Panc1 (cell line): ENCODE data around the gene STK11IP. TPM values are rescaled to one million over a fixed set of nuclear protein-coding genes. Genes with fewer than 3 reads are reported as not detected.

Experiments used
- ATAC-seq: fragments of 200-7000 bp; cut with Tn5 transposase; 2 replicates; pipeline ENCODE4 v1.9.1; 2020; ENCODE audit warnings: mild to moderate bottlenecking, moderate library complexity
- BruUV-seq: library from RNA; stranded (reverse); fragments of 400-500 nt; replicated peaks from 2 replicates; lab custom pipeline; 2021; lab: Mats Ljungman, UMichigan
- CTCF ChIA-PET: fragments of 300-600 bp; sonication (Branson Sonifier 250); formaldehyde crosslinking; loops from one replicate; lab custom pipeline; 2022; ENCODE audit warnings: antibody characterized with exemption; lab: Charles Lee
- POLR2A ChIA-PET: fragments of 300-600 bp; sonication (Branson Sonifier 250); formaldehyde crosslinking; loops from one replicate; lab custom pipeline; 2022; ENCODE audit warnings: antibody characterized with exemption; lab: Charles Lee
- DNase-seq: peaks from one replicate; pipeline ENCODE4 v3.0.0-alpha.2; 2010; ENCODE audit warnings: low read depth, low spot score
- H3K27ac ChIP-seq: 2 replicates; pipeline ENCODE4 v1.5.1; 2011; ENCODE audit warnings: mild to moderate bottlenecking, low read length, inconsistent platforms
- H3K27me3 ChIP-seq: fragments of 200-500 bp; sonication (Bioruptor generic); 2 replicates; pipeline ENCODE4 v1.6.0; 2014; ENCODE audit warnings: low read length, inconsistent platforms; ENCODE audit not compliant: control insufficient read depth, insufficient read depth
- H3K36me3 ChIP-seq: fragments of 200-500 bp; sonication (Bioruptor generic); 2 replicates; pipeline ENCODE4 v1.5.1; 2014; ENCODE audit warnings: inconsistent platforms, mild to moderate bottlenecking, low read length, moderate library complexity; ENCODE audit not compliant: control insufficient read depth, insufficient read depth
- H3K4me1 ChIP-seq: 2 replicates; pipeline ENCODE4 v1.5.1; 2011; ENCODE audit warnings: inconsistent platforms, mild to moderate bottlenecking, low read length, moderate library complexity; ENCODE audit not compliant: control insufficient read depth, insufficient read depth
- H3K4me3 ChIP-seq, 2 experiments: 2 replicates each; pipeline ENCODE4 v1.5.1; 2011 to 2012; ENCODE audit warnings: low read depth in 2 of 2, low read length in 2 of 2, mild to moderate bottlenecking in 2 of 2, inconsistent platforms in 1 of 2, moderate library complexity in 1 of 2
- H3K9me3 ChIP-seq: fragments of 200-500 bp; sonication (Bioruptor generic); 2 replicates; pipeline ENCODE4 v1.5.1; 2014; ENCODE audit warnings: low read depth, mild to moderate bottlenecking, inconsistent platforms, low read length, moderate library complexity; ENCODE audit not compliant: control insufficient read depth, insufficient read depth
- POLR2AphosphoS5 ChIP-seq: IDR thresholded peaks from 2 replicates; pipeline ENCODE4 v1.6.1; 2012; ENCODE audit warnings: mild to moderate bottlenecking, low read depth, low read length, moderate library complexity
- SIN3A ChIP-seq: IDR thresholded peaks from 2 replicates; pipeline ENCODE4 v1.6.1; 2012; ENCODE audit warnings: low read depth, mild to moderate bottlenecking, low read length, moderate library complexity, borderline replicate concordance; ENCODE audit not compliant: insufficient read depth
- TCF7L2 ChIP-seq: IDR thresholded peaks from 2 replicates; pipeline ENCODE4 v1.6.1; 2011; ENCODE audit warnings: mild to moderate bottlenecking, low read depth, low read length, inconsistent platforms
- in situ Hi-C: cut with HindIII; loops from 2 replicates; pipeline ENCODE4 v1.10.0; 2016; ENCODE audit warnings: low sequenced_read_pairs, low pct_unique_long_range_greater_than_20kb
- intact Hi-C: fragments of 100-400 bp; cut with micrococcal nuclease; formaldehyde crosslinking; loops from one replicate; pipeline ENCODE4 v1.10.0; 2022; ENCODE audit not compliant: unreplicated experiment
- total RNA-seq: library from RNA; stranded (reverse); gene quantifications from one replicate; pipeline ENCODE4 v1.2.1, GENCODE V29; 2021; ENCODE audit not compliant: unreplicated experiment
- TF ChIP-seq, protein P1 (sequence below), 2 experiments: IDR thresholded peaks; 2 replicates each; pipeline ENCODE4 v1.6.1; 2011 to 2012; ENCODE audit warnings: low read depth in 2 of 2, control low read depth in 1 of 2, low read length in 1 of 2, mild to moderate bottlenecking in 1 of 2, moderate library complexity in 1 of 2; ENCODE audit not compliant: insufficient read depth in 1 of 2
- TF ChIP-seq, protein P2 (sequence below): fragments of 450-650 bp; IDR thresholded peaks from 2 replicates; pipeline ENCODE4 v1.5.1; 2017; ENCODE audit warnings: mild to moderate bottlenecking

The STK11IP gene
- total RNA-seq, 1 experiment from 2014 or later = 48.2 TPM

DNA sequence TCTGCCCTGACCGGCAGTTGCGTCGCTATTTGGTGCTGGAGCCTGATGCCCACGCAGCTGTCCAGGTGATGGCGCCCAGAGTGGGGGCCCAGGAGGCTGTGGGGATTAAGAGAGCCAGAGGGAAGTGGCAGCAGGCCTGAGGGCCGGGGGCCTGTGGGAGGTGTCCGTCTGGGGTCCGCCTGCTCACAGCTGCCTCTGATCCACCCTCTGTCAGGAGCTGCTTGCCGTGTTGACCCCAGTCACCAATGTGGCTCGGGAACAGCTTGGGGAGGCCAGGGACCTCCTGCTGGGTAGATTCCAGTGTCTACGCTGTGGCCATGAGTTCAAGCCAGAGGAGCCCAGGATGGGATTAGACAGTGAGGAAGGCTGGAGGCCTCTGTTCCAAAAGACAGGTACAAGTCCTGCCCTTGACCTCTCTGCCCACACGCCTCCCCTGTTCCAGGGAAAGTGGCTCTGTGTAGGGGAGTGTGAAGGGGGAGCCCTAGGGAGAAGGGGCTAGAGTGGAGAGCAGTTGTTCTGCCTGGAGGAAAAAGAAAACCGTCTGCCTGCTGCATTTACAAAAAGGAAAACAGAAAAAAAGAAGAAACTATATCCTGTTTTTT is 11.6 kb downstream of the STK11IP start:
- in situ Hi-C loops = no loop called here
- no peaks in the 10 kb centered on the region for H3K4me1 ChIP-seq
- no peak overlapping the region for H3K4me3 ChIP-seq
- H3K36me3 ChIP-seq = 0 out of 2 replicates have a peak, but pooled peaks cover 3% of the 10 kb centered on the region
- TF ChIP-seq TCF7L2 (no peak), SIN3A (no peak), POLR2AphosphoS5 (no peak)
- TF ChIP-seq, protein P1, sequence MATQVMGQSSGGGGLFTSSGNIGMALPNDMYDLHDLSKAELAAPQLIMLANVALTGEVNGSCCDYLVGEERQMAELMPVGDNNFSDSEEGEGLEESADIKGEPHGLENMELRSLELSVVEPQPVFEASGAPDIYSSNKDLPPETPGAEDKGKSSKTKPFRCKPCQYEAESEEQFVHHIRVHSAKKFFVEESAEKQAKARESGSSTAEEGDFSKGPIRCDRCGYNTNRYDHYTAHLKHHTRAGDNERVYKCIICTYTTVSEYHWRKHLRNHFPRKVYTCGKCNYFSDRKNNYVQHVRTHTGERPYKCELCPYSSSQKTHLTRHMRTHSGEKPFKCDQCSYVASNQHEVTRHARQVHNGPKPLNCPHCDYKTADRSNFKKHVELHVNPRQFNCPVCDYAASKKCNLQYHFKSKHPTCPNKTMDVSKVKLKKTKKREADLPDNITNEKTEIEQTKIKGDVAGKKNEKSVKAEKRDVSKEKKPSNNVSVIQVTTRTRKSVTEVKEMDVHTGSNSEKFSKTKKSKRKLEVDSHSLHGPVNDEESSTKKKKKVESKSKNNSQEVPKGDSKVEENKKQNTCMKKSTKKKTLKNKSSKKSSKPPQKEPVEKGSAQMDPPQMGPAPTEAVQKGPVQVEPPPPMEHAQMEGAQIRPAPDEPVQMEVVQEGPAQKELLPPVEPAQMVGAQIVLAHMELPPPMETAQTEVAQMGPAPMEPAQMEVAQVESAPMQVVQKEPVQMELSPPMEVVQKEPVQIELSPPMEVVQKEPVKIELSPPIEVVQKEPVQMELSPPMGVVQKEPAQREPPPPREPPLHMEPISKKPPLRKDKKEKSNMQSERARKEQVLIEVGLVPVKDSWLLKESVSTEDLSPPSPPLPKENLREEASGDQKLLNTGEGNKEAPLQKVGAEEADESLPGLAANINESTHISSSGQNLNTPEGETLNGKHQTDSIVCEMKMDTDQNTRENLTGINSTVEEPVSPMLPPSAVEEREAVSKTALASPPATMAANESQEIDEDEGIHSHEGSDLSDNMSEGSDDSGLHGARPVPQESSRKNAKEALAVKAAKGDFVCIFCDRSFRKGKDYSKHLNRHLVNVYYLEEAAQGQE (IDR thresholded peaks at IDR 0.05; ENCODE audit: insufficient read depth in 1 of 2, low read depth in 2 of 2, low read length in 1 of 2) = no peak
- TF ChIP-seq, protein P2, sequence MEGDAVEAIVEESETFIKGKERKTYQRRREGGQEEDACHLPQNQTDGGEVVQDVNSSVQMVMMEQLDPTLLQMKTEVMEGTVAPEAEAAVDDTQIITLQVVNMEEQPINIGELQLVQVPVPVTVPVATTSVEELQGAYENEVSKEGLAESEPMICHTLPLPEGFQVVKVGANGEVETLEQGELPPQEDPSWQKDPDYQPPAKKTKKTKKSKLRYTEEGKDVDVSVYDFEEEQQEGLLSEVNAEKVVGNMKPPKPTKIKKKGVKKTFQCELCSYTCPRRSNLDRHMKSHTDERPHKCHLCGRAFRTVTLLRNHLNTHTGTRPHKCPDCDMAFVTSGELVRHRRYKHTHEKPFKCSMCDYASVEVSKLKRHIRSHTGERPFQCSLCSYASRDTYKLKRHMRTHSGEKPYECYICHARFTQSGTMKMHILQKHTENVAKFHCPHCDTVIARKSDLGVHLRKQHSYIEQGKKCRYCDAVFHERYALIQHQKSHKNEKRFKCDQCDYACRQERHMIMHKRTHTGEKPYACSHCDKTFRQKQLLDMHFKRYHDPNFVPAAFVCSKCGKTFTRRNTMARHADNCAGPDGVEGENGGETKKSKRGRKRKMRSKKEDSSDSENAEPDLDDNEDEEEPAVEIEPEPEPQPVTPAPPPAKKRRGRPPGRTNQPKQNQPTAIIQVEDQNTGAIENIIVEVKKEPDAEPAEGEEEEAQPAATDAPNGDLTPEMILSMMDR = no peak
- POLR2A ChIA-PET = no interaction called here
- CTCF ChIA-PET = no interaction called here
- DNase-seq (no peak), ATAC-seq (no peak)
- no peaks in the 10 kb centered on the region for H3K9me3 ChIP-seq
- intact Hi-C loops = no loop called here
- no peaks in the 10 kb centered on the region for H3K27me3 ChIP-seq
- BruUV-seq = no TSS peak
- no peak overlapping the region for H3K27ac ChIP-seq

GRCh38 chr2:219611306-219611705 is 13.6 kb downstream of the STK11IP start:
- CTCF ChIA-PET = no interaction called here

More at GRCh38 chr2:219611306-219611705, 13.6 kb downstream of the STK11IP start:
- POLR2A ChIA-PET = no interaction called here
- Histone ChIP-seq H3K4me1 (no peaks in the 10 kb centered on the region), H3K36me3 (0 out of 2 replicates have a peak, but pooled peaks cover under 1% of the 10 kb centered on the region), H3K9me3 (no peaks in the 10 kb centered on the region), H3K27me3 (no peaks in the 10 kb centered on the region), H3K4me3 (no peak overlapping the region), H3K27ac (no peak overlapping the region)
- BruUV-seq = no TSS peak
- in situ Hi-C loops = no loop called here
- no peak for ATAC-seq
- no peak for TF ChIP-seq SIN3A
- TF ChIP-seq, protein P1 (IDR thresholded peaks at IDR 0.05; ENCODE audit: insufficient read depth in 1 of 2, low read depth in 2 of 2, low read length in 1 of 2) = no peak
- no peak for TF ChIP-seq POLR2AphosphoS5
- TF ChIP-seq TCF7L2 = no peak
- intact Hi-C loops = no loop called here
- DNase-seq = no peak
